HG02763 (cell line): ENCODE data around the gene MBD5.
A peak's percentile ranks its signal among the peaks of the same experiment; 100 is the strongest.

Source experiments
- ATAC-seq: cut with Tn5 transposase; IDR thresholded peaks from one replicate; pipeline ENCODE4 v1.9.1; 2021; ENCODE audit warnings: mild to moderate bottlenecking, moderate library complexity; ENCODE audit not compliant: unreplicated experiment

The MBD5 gene

GRCh38 chr2:148110184-148110583, 89.3 kb downstream of the MBD5 start:
- peak; percentile 54 for ATAC-seq

DNA sequence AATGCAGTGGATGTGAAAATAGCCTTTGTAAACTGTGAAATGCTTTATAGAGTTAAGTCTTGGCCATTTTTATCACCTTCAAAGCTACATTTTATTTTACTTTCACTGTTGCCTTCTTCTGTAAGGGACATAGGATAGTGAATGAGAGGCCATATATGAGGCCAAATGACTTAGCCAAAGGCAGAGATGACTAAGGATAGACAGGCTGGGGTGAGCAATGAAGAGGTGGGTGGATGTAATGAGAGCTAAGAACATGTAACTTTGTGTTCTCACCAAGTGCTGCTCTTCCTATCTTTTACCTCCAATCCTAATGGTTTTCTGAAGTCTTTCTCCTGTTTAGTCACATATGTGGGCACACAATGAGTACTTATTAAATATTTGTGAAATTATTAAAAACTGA, 101.9 kb downstream of the MBD5 start:
- no peak for ATAC-seq

- ATAC-seq, result no peak
These were observed 103.4 kb downstream of the MBD5 start for GRCh38 chr2:148124271-148124670.

- no peak for ATAC-seq
These were observed 109.7 kb downstream of the MBD5 start for GRCh38 chr2:148130581-148130980.

GRCh38 chr2:148132412-148132811, 111.5 kb downstream of the MBD5 start:
- ATAC-seq, result no peak

GRCh38 chr2:148135705-148136104, 114.8 kb downstream of the MBD5 start:
- no peak for ATAC-seq

DNA sequence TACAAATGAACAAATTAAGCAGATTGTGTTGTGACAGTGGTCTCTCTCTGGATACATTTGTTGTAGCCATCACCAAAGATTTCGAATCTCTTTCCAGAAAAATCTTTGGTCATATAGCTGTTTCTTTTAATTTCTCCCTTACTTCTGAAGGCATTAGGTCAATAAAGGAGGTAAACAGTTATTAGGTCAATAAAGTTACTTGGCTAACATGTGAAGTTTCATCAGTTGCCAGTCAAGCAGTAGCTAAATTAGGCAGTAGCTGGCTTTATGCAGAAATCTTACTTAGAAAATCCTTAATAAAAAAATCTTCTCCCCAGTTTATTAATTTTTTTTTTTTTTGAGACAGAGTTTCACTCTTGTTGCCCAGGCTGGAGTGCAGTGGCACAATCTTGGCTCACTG, 115.5 kb downstream of the MBD5 start:
- ATAC-seq, result no peak

GRCh38 chr2:148161909-148162435, 141.1 kb downstream of the MBD5 start:
- ATAC-seq, result no peak

DNA sequence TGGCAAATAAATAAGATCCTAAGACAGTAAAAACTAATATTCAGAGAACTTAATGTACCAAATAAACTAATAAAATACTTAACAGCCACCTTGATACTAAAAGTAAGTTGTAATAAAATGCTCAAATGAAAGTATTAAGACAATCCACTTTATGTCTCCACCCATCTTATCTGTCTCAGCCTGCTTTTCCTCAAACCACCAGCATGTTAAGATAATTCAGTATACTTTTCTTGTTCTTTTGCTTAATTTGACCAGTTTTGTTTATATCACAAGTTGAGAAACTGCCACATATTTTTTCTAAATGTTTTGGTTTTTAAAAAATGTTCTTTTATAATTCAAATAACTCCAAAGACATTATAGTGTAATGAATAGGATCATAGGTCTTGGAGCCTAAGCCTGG, 142.0 kb downstream of the MBD5 start:
- ATAC-seq, result no peak

DNA sequence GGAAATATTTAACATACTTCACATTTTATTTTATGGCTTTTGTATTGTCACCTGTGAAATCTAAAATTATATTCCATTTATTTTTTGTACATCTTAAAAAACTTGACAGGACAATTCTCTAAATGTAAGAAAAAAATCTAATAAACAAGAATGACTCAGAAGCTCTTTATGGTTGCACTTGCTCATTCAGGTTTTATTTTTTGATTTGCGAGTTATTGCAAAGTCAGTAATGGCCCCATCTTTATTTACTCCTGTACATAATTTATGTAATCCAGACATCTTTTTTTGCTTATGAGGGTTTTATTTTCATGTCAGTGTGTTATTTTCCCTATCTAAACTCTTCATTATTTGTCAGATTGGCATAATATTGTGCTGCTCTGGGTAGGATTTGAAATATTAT, 145.1 kb downstream of the MBD5 start:
- no peak for ATAC-seq

DNA sequence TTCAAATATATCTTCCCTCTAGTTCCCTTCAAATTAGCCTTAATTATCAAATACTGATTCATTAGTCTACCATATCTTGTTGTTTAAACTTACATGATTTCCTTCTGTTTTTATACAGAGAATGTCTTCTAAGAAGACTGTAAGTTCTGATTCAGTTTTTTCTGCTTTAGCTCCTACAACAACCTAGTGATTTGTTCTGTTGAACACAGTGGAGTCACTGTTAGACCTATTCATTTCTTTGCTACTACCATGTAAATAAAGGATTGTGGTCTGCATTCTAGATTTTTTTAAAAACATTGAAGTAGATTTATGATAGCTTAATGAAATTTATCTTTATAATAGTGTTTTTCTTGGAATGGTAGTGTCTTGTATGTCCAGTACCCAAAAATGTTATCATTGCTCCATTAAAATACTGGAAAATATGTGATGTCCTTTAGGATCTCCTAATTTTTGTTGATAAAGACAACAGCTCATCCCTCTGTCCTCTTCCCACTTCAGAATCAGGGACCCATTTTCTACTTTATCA, 146.4 kb downstream of the MBD5 start:
- no peak for ATAC-seq

DNA sequence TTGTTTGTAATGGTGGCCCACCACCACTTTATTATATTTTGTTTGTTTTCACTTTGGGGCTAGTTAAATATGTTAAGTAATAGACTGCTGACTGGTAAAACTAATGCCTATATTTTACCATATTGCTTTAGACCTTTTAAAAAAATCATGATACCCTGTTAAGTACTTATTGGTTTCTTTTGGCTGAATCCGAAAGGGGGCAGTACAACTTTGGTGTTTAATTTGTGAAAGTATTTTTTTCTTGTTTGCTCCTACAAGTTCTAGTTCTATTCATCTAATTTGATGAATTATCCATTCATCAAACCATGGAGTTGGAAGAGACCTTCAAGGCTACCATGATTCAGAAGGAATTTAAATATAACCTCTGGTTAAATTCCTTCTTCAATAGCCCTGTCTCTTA, 147.0 kb downstream of the MBD5 start:
- ATAC-seq, result no peak

GRCh38 chr2:148172131-148172753, 151.4 kb downstream of the MBD5 start:
- ATAC-seq, result no peak

- ATAC-seq, result no peak
These were observed 152.3 kb downstream of the MBD5 start for GRCh38 chr2:148173168-148173567.

DNA sequence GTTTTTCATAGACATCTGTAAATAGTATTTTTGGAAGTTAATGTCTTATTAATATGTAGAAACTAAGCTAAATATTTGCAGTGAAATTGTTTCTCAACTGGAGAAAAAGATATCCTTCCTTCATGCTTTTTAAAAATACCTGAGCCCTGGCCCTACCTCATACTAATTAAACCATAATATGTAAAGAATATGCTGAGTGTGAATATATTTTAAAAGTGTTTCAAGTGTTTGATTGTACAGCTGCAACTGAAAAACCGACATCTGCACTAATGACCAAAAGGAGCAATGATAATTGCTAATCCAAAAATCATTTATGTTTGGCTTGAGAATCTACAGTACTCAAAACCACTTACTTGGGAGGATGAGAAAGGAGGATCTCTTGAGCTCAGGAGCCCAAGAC, 156.7 kb downstream of the MBD5 start:
- no peak for ATAC-seq

DNA sequence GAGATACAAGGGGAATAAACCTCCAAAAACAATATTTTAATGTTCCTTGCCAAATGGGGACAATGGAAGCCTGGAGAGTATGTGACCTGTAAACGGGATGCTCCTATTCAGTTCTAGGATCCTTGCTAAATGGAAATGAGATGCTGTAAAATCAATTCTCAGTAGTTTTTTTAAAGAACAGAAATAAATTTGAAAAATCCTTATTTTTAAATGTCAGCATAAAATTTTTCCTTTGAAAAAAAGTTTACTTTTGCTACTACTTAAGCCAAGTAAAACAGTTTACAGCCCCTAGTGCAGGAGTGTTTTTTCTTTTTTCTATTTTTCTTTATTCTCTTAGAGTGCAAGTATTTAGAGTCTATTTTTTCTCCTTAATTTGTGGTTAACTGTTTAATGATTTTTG, 158.8 kb downstream of the MBD5 start:
- no peak for ATAC-seq

DNA sequence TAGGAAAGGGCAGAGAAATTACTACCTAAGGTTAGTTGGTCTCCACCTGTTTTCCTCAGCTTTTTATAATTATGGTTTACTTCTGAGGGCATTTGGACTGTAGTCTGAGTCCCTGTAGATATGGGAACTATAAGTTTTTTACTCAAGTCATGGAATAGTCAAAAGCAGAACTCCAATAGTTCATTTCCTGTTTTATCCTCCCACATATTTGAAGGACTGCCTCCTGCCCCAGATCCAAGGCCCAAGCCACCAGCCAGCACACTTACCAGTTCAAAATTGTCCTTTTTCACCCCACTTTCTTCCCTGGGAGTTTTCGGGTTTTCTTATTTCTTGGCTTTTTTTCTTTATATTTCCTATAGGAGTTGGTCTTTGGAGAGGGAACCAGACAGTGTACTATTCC, 164.1 kb downstream of the MBD5 start:
- ATAC-seq, result no peak

DNA sequence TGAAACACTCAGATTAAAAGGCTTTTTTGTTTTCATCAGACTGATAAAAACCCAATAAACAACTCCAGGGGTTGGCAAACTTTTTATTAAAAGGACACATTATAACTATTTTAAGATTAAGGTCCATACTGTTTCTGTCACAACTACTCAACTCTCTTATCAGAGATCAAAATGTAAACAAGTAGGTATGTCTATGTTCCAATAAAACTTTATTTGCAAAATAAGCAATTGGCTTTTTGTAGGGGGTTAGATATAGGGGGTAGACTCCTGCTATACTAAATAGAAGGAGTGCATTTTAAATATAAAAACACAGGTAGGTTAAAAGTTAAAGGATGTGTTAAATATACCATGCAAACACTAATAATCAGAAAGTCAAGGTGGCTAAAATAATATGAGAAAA, 174.0 kb downstream of the MBD5 start:
- no peak for ATAC-seq

DNA sequence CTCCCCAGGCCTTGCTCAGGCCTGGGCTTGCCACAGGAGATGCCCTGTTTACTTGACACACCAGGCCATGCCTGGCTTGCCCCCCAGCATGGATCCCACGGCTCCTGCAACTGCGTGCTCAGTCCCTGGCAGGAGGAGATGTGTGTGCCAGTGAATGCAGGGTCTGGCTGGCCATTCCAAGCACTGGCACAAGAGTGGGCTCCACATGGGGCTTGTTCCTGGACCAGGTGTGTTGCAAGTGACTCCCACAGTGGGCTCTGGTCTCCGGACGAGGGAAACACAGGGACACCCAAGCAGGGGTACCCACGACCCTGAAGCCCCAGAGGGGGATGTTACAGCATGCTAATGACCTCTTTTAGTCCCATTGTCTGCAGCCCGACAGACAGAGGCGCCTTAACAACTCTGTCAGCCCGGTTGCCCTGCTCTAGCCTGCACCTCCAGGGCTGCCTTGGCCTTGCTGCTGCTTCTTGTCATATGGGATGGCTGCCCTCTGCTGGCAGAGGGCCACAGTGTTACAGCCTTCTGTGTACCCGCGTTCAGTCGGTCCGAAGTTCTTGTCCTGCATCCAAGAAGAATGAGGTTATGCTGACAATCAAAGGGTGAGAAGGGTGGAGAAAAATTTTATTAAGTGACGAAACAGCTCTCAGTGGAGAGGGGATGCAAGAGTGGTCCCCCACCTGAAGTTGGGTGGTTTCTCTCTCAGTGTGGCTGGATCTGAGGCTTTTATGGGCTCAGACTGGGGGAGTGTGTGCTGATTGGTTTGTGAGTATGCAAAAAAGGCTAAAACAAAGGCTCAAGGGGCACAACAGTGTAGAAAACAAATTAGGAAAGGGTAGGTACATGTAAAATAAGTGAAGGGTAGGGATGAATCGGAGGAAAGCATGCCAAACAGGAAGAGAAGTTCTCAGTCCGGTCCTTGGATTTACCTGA, 180.4 kb downstream of the MBD5 start:
- no peak for ATAC-seq

- no peak for ATAC-seq
These were observed 181.3 kb downstream of the MBD5 start for GRCh38 chr2:148202237-148202636.

DNA sequence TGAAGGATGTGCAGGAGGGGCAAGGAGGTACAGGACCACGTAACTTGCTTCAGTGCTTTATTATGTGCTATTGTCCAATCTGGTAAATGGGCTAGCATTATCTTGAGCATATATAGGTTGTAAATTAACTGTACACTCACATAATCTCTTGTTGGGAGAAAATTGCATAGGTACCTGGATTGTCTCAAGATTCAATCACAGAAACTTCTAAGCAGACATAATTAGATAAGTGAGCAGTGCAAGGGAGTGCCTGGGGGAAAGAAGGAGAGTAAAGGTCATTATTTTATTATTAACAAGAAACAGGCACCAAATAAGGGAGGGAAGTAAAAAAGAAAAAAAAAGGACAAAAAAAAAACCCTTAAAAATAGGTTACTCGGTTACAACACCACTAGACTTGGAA, 186.2 kb downstream of the MBD5 start:
- ATAC-seq, result no peak

GRCh38 chr2:148209603-148210002, 188.7 kb downstream of the MBD5 start:
- ATAC-seq, result no peak
